ENCODE data around the gene UMAD1.

DNA sequence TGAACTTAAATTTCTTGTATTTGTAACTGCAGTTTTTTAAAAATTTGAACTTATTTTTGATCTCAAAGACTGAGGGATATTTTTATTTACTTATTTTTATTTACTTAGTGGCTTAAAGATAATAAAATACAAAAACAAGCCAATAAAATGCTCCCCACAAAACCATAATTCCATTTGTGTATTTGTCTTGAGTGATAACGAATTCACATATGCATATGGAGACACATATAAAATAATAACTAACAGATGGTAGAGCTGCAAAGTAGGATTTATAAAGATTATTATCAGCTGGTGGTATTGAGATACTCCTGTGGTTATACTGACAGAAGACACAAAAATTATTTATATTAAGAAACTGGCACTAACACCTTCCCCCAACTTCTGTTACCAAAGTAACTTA lies 168.1 kb downstream of the UMAD1 start:
- TF ChIP-seq, protein P1, sequence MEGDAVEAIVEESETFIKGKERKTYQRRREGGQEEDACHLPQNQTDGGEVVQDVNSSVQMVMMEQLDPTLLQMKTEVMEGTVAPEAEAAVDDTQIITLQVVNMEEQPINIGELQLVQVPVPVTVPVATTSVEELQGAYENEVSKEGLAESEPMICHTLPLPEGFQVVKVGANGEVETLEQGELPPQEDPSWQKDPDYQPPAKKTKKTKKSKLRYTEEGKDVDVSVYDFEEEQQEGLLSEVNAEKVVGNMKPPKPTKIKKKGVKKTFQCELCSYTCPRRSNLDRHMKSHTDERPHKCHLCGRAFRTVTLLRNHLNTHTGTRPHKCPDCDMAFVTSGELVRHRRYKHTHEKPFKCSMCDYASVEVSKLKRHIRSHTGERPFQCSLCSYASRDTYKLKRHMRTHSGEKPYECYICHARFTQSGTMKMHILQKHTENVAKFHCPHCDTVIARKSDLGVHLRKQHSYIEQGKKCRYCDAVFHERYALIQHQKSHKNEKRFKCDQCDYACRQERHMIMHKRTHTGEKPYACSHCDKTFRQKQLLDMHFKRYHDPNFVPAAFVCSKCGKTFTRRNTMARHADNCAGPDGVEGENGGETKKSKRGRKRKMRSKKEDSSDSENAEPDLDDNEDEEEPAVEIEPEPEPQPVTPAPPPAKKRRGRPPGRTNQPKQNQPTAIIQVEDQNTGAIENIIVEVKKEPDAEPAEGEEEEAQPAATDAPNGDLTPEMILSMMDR (conservative IDR thresholded peaks at IDR 0.05; ENCODE audit: low read length), result no peak
- TF ChIP-seq EZH2phosphoT487 (IDR thresholded peaks at IDR 0.05; ENCODE audit: borderline replicate concordance), result peak; percentile 22; the same call in 1 of the 2 replicates
